NT2/D1 (cell line): Measurements from ENCODE around the gene TCF19.

Source experiments
- SUZ12 ChIP-seq: IDR thresholded peaks from 2 replicates; pipeline ENCODE4 v1.6.1; 2011; ENCODE audit not compliant: insufficient read length, insufficient read depth; ENCODE audit errors: extremely low read depth
- YY1 ChIP-seq: IDR thresholded peaks from 2 replicates; pipeline ENCODE4 v1.6.1; 2011; ENCODE audit not compliant: insufficient read length, insufficient read depth

- TF ChIP-seq SUZ12 (no peak), YY1 (no peak)
These were observed 17.6 kb downstream of the TCF19 start for GRCh38 chr6:31175971-31176370.
